Activated CD4-positive, alpha-beta T cell treated with anti-CD3 and anti-CD28 coated beads for 48 hours (primary cell): ENCODE measurements around the gene SH2D1B.
"Not testable (repeated sequence)": the region's sequence is repeated elsewhere in the genome, so short reads cannot be mapped to it uniquely, and the experiment has no call there.

ENCODE experiments used
- DNase-seq: peaks from one replicate; pipeline ENCODE4 v3.0.0-alpha.2; 2020

Gene SH2D1B

DNA sequence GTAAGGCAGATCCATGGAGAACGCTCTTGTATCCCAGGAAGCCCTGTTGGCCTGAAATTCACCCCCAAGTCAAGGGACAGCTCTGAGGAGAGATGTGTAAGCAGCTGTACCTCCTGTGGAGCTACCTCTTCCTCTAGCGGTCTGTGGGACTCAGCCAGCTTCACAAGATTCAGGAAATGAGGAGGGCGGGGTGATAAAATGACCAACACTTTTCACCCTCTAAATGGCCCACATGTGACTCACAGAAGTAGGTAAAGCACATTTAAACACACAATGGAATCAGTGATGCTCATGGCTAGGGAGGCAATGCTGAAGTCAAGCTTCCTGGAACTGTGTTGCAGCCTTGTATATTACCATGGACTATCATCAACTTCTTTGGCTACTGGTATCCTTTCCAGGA, at the start of gene SH2D1B:
Gene SH2D1B, minus strand, starts transcription at position 135 of the 400 bp plus-strand sequence. Its CDS starts 120 bp downstream, at position 15.
- DNase-seq = no peak

DNA sequence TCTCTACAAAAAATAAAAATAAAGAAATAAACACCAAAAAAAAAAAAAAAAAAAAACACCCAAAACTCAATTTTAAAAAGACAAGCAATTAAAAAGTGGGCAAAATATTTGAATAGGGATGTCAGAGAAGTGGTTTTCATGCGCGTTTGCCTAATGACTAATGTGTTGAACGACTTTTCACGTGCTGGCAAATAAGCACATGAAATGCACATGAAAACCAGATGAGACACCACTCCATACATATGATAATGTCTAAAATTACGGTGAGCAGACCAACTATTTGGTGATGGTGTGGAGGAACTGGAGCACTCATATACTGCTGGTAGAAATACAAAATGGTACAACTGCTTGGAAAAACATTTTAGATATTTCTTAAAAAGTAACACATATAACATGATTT, 46.3 kb upstream of the SH2D1B start:
- DNase-seq = no peak

GRCh38 chr1:162456323-162456722, 44.4 kb upstream of the SH2D1B start:
- no peak for DNase-seq

DNA sequence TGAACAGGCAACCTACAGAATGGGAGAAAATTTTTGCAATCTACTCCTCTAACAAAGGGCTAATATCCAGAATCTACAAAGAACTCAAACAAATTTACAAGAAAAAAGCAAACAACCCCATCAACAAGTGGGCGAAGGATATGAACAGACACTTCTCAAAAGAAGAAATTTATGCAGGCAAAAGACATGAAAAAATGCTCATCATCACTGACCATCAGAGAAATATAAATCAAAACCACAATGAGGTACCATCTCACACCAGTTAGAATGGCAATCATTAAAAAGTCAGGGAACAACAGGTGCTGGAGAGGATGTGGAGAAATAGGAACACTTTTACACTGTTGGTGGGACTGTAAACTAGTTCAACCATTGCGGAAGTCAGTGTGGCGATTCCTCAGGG, 42.4 kb upstream of the SH2D1B start:
- DNase-seq = not testable (repeated sequence)

GRCh38 chr1:162446946-162447345, 35.0 kb upstream of the SH2D1B start:
- no peak for DNase-seq

DNA sequence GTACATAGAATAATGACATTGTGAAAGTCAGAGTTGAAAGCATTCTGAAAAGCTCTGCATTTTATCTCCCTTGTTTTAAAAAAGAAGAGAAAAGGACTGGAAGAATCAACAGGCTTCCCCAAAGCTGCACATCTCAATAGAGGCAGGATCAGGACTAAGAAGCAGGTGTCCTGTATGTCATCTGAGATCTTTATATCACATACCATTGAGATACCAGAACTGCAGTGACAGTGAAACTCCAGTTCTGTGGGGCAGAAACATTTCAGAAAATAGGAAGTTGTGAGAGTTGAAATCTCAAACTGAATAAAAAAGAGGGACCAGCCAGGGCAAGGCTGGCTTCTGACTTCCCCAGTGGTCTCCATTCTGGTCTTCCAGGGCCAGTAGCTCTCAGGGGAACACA, 33.0 kb upstream of the SH2D1B start:
- no peak for DNase-seq

- not testable (repeated sequence) for DNase-seq
These were observed 21.2 kb upstream of the SH2D1B start for GRCh38 chr1:162432977-162433713.

DNA sequence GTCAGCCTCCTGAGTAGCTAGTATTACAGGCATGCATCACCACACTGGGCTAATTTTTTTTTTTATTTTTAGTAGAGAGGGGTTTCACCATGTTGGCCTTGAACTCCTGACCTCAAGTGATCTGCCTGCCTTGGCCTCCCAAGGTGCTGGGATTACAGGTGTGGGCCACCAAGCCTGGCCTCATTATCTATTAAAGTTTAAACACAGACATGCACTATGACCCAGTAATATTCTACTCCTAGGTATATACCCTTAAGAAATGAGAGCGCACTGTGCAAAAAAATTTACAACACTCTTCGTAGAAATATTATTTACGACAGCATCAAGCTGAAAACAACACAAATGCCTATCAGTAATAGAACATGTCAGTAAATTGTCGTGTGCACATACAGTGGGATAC, 18.6 kb upstream of the SH2D1B start:
- no peak for DNase-seq

DNA sequence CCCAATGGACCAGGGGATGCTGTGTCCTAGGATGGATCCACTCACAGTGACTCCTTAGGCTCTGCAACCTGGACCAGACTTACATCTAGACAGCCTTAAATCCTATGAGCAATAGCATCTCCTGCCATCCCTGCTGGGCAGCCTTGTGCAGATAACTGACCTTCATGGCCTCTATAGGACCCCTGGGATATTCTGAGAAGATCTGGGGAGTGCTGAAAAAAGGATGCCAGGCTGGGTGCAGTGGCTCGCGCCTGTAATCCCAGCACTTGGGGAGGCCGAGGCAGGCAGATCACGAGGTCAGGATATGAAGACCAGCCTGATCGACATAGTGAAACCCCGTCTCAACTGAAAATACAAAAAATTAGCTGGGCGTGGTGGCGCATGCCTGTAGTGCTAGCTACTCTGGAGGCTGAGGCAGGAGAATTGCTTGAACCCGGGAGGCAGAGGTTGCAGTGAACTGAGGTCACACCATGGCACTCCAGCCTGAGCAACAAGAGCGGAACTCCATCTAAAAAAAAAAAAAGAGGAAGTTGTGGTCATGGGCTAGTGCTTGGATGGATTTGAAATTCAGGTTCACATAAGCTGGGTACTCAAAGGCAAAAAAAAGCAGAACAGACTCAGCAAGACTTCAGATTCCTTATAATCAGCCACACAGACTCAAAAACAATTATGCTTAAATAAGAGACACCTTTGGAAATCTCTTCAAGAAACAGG, 10.9 kb upstream of the SH2D1B start:
- no peak for DNase-seq

DNA sequence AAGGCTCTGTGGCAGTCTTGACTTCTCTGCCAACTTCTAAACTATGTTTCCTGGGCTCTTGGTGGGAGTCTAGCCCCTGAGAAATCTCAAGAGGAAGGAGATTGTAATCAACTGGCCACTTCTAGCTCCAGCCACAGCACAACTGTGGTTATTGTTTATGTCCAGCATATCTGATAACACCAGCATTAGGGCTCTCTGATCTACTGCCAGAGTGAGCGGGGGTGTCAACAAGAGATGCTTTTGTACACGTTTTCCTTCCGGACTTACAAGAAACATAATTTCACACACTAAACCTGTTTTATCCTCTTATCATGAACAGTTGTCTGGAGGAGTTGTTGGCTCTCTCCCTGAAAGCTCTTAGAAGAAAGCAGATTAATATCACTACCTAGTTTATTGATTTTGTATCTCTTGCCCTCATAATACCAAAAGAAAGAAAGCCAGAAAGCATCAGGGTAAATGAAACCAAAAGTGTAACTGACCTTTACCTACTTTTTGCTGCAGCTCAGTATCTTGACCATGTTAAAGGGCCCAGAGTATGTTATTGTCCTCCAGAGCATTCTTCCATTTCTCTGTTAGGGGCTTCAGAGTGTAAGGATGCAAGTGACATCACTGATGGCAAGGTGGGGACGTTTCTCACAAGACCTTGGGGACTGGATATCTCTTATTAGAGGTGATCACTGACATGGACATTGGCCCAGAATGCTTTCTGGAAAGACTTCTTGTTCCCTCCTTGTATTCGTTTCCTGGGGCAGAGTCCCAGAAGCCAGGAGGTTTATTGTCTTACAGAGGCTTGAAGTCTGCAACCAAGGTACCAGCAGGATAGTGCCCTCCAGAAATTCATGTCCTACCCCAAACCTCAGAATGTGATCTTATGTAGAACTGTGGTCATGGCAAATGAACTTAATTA, 9.6 kb upstream of the SH2D1B start:
- no peak for DNase-seq

GRCh38 chr1:162420120-162420519, 8.2 kb upstream of the SH2D1B start:
- no peak for DNase-seq

DNA sequence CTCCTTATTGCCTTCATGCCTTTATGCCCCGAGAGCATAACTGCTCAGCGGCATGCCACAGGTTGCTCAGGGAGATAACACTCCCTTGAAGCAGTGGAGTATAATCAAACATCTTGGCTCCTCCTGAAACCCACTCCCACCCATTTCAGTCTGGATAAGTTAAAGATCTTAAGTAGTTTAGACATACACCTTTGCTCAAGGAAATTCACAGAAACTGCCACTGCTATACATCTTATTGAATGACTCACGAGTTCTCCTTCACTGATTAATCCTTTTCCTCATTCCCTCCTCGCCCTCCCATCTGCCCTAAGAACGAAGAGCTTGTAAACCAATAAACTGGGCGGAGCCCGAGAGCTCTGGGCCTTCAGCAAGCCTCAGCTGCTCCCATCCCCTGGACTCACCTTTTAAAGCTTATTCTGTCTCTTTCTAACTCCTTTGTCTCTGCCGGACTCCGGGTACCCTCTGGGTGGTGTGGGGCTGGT, 7.6 kb upstream of the SH2D1B start:
- DNase-seq = not testable (repeated sequence)

GRCh38 chr1:162418584-162418983, 6.6 kb upstream of the SH2D1B start:
- DNase-seq = not testable (repeated sequence)

DNA sequence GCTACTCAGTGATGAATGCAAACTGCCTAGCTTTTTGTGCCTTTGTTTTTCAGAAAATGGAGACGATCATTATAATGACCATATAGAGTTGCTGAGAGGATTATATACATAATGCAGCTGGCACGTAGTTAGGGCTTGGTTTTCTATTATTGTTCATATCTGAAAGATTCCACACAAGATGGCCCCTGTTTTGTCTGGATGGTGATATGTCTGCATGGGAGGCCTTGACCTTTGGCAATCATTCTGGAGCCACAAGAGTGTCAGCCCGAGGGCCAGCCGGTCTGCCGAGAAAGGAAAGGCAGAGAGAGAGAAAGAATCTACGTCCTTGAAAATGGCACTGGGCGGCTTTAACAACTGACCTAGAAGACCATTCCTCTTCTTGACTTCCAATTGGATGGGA, 5.7 kb upstream of the SH2D1B start:
- no peak for DNase-seq

GRCh38 chr1:162416909-162417308, 5.0 kb upstream of the SH2D1B start:
- no peak for DNase-seq

DNA sequence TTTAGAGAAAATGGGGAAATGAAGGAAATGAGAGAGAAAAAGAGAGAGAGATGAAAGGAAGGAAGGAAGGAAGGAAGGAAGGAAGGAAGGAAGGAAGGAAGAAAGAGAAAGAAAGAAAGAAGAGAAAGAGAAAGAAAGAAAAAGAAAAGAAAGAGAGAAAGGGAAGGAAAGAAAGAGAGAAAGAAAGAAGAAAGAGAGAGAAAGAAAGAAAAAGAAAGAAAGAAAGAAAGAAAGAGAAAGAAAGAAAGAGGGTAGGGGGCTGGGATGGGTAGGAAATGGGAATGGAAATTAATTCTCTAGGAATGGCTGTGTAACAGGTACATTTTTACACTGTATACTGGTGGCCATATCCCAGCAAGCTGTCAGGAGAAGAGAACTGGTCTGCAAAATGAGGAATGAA, 4.3 kb upstream of the SH2D1B start:
- DNase-seq = no peak

- no peak for DNase-seq
These were observed 4.4 kb downstream of the SH2D1B start for GRCh38 chr1:162407539-162407938.

GRCh38 chr1:162406811-162407210, 5.1 kb downstream of the SH2D1B start:
- DNase-seq = no peak

DNA sequence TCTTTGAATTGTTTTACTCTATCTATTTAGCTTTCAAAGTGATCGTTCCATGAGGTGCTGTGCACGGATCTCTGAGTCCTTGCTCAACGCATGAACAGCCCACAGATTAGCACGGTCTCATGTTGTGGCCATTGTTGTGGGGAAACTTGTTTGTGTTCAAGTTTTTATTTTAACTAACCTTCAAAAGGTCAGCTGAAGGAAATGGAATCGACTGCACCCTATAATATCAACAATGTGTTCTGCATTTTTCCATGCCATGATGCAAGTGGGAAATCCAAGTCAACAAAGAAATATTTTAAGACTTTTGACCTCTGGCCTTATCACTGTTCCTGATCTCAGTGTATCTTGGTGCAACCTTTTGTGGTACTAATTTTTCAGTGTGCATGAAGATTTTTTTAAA, 6.1 kb downstream of the SH2D1B start:
- no peak for DNase-seq

- DNase-seq = no peak
These were observed 7.3 kb downstream of the SH2D1B start for GRCh38 chr1:162404550-162405160.

- no peak for DNase-seq
These were observed 11.1 kb downstream of the SH2D1B start for GRCh38 chr1:162400790-162401355.

- no peak for DNase-seq
These were observed 12.8 kb downstream of the SH2D1B start for GRCh38 chr1:162398999-162399580.
